Esophagus squamous epithelium (tissue), 4 donors: ENCODE data around the gene LPIN1.

Experiments
- POLR2A ChIP-seq, 4 donors: fragments of 450-650 bp; IDR thresholded peaks; one replicate each; pipeline ENCODE4 v1.6.1; 2017; ENCODE audit warnings: antibody characterized with exemption in 4 of 4, mild to moderate bottlenecking in 4 of 4, moderate library complexity in 3 of 4
- TF ChIP-seq, protein P1 (sequence below), 6 experiments: fragments of 450-650 bp in 4 of 6; fragments of 200-600 bp in 2 of 6; sonication (generic) in 2 of 6; IDR thresholded peaks; one replicate each; pipeline ENCODE4 v1.5.1; 2016 to 2019; ENCODE audit warnings: antibody characterized with exemption in 6 of 6, mild to moderate bottlenecking in 4 of 6, moderate library complexity in 4 of 6

GRCh38 chr2:11746376-11746806 lies at the start of gene LPIN1:
- TF ChIP-seq, protein P1, sequence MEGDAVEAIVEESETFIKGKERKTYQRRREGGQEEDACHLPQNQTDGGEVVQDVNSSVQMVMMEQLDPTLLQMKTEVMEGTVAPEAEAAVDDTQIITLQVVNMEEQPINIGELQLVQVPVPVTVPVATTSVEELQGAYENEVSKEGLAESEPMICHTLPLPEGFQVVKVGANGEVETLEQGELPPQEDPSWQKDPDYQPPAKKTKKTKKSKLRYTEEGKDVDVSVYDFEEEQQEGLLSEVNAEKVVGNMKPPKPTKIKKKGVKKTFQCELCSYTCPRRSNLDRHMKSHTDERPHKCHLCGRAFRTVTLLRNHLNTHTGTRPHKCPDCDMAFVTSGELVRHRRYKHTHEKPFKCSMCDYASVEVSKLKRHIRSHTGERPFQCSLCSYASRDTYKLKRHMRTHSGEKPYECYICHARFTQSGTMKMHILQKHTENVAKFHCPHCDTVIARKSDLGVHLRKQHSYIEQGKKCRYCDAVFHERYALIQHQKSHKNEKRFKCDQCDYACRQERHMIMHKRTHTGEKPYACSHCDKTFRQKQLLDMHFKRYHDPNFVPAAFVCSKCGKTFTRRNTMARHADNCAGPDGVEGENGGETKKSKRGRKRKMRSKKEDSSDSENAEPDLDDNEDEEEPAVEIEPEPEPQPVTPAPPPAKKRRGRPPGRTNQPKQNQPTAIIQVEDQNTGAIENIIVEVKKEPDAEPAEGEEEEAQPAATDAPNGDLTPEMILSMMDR (IDR thresholded peaks at IDR 0.05), result peak in 2 of 6 experiments; percentile 10 to 18
- TF ChIP-seq POLR2A (IDR thresholded peaks at IDR 0.05), result peak in 3 of 4 donors; percentile 54 to 91 (median 81)
